Stimulated activated CD8-positive, alpha-beta memory T cell treated with anti-CD3 and anti-CD28 coated beads, Interleukin-12 subunit alpha, Interleukin-12 subunit beta, amount 100 ng/mL, for 24 hours (primary cell): ENCODE data around the gene ZNF169.
"Not testable (repeated sequence)": the region's sequence is repeated elsewhere in the genome, so short reads cannot be mapped to it uniquely, and the experiment has no call there.

Source experiments
- DNase-seq: peaks from one replicate; pipeline ENCODE4 v3.0.0-alpha.2; 2020; ENCODE audit errors: extremely low read depth

Gene ZNF169

GRCh38 chr9:94287877-94288513 is 28.9 kb downstream of the ZNF169 start:
- DNase-seq = no peak

GRCh38 chr9:94289691-94290090 is 30.6 kb downstream of the ZNF169 start:
- DNase-seq = no peak

- DNase-seq = no peak
These were observed 40.0 kb downstream of the ZNF169 start for GRCh38 chr9:94298949-94299599.

GRCh38 chr9:94300470-94301301 is 41.6 kb downstream of the ZNF169 start:
- no peak for DNase-seq

GRCh38 chr9:94301583-94301982 is 42.5 kb downstream of the ZNF169 start:
- DNase-seq = no peak

- no peak for DNase-seq
These were observed 43.3 kb downstream of the ZNF169 start for GRCh38 chr9:94302426-94302825.

GRCh38 chr9:94303321-94303720 is 44.2 kb downstream of the ZNF169 start:
- DNase-seq = no peak

- not testable (repeated sequence) for DNase-seq
These were observed 56.2 kb downstream of the ZNF169 start for GRCh38 chr9:94315034-94315984.

GRCh38 chr9:94316236-94316635 is 57.1 kb downstream of the ZNF169 start:
- DNase-seq = not testable (repeated sequence)

GRCh38 chr9:94317949-94318657 is 59.0 kb downstream of the ZNF169 start:
- DNase-seq = not testable (repeated sequence)

GRCh38 chr9:94322342-94322940 is 63.3 kb downstream of the ZNF169 start:
- not testable (repeated sequence) for DNase-seq

GRCh38 chr9:94323153-94323798 is 64.2 kb downstream of the ZNF169 start:
- DNase-seq = not testable (repeated sequence)

GRCh38 chr9:94325583-94325982 is 66.5 kb downstream of the ZNF169 start:
- not testable (repeated sequence) for DNase-seq

GRCh38 chr9:94328544-94328943 is 69.4 kb downstream of the ZNF169 start, which contains the start of gene NUTM2F:
Gene NUTM2F, minus strand, starts transcription at chr9:94328644. Its CDS starts 21 bp downstream, at chr9:94328623.
- DNase-seq = not testable (repeated sequence)

GRCh38 chr9:94336445-94336844 is 77.3 kb downstream of the ZNF169 start:
- not testable (repeated sequence) for DNase-seq

- DNase-seq = not testable (repeated sequence)
These were observed 79.6 kb downstream of the ZNF169 start for GRCh38 chr9:94338723-94339122.

GRCh38 chr9:94339657-94340056 is 80.6 kb downstream of the ZNF169 start:
- not testable (repeated sequence) for DNase-seq

GRCh38 chr9:94340750-94341149 is 81.7 kb downstream of the ZNF169 start:
- DNase-seq = not testable (repeated sequence)

GRCh38 chr9:94341703-94342102 is 82.6 kb downstream of the ZNF169 start:
- not testable (repeated sequence) for DNase-seq

GRCh38 chr9:94347451-94347850 is 88.4 kb downstream of the ZNF169 start:
- DNase-seq = not testable (repeated sequence)
